Keratinocyte (primary cell): ENCODE data around the gene CDC42. TPM values are rescaled to one million over a fixed set of nuclear protein-coding genes. Genes with fewer than 3 reads are reported as not detected.

ENCODE experiments used
- DNase-seq: peaks from one replicate; pipeline ENCODE4 v3.0.0-alpha.2; 2011; ENCODE audit warnings: low read depth, missing footprints, low spot score
- FAIRE-seq: peaks from 2 replicates; lab custom pipeline; 2011; peaks lifted over from hg19 to GRCh38; lab: Jason Lieb, UNC
- H2AFZ ChIP-seq: 2 replicates; pipeline ENCODE4 v1.6.0; 2012; ENCODE audit warnings: low read length, control low read depth, inconsistent platforms; ENCODE audit not compliant: control insufficient read depth
- H3K27ac ChIP-seq: 2 replicates; pipeline ENCODE4 v1.5.1; 2011; ENCODE audit warnings: low read length; ENCODE audit not compliant: control insufficient read depth, insufficient read depth
- H3K27me3 ChIP-seq: 3 replicates; pipeline ENCODE4 v1.6.0; 2011; ENCODE audit warnings: low read length; ENCODE audit not compliant: control insufficient read depth, insufficient read depth; ENCODE audit errors: extremely low read depth
- H3K36me3 ChIP-seq, 2 experiments: 2 replicates in 1 of 2; 3 replicates in 1 of 2; pipeline ENCODE4 v1.5.1; 2011; ENCODE audit warnings: low read length in 2 of 2, mild to moderate bottlenecking in 1 of 2; ENCODE audit not compliant: control insufficient read depth in 2 of 2, insufficient read depth in 2 of 2; ENCODE audit errors: extremely low read depth in 1 of 2
- H3K4me1 ChIP-seq: 3 replicates; pipeline ENCODE4 v1.5.1; 2011; ENCODE audit warnings: low read length; ENCODE audit not compliant: control insufficient read depth, insufficient read depth; ENCODE audit errors: extremely low read depth
- H3K4me2 ChIP-seq: 3 replicates; pipeline ENCODE4 v1.6.0; 2011; ENCODE audit warnings: low read depth, low read length; ENCODE audit not compliant: control insufficient read depth, insufficient read depth; ENCODE audit errors: extremely low read depth
- H3K4me3 ChIP-seq, 3 experiments: fragments of 200-600 bp in 1 of 3; sonication (generic) in 1 of 3; 2 replicates in 2 of 3; 3 replicates in 1 of 3; pipeline ENCODE4 v1.5.1; 2011 to 2016; ENCODE audit warnings: low read length in 3 of 3, mild to moderate bottlenecking in 3 of 3, control low read depth in 2 of 3, inconsistent platforms in 1 of 3, low read depth in 1 of 3, mixed read lengths in 1 of 3, mixed run types in 1 of 3, moderate library complexity in 1 of 3; ENCODE audit not compliant: control insufficient read depth in 2 of 3, insufficient read depth in 2 of 3; ENCODE audit errors: extremely low read depth in 1 of 3
- H3K79me2 ChIP-seq: 2 replicates; pipeline ENCODE4 v1.6.0; 2012; ENCODE audit warnings: low read length; ENCODE audit not compliant: control insufficient read depth, insufficient read depth
- H3K9ac ChIP-seq: 3 replicates; pipeline ENCODE4 v1.6.0; 2011; ENCODE audit warnings: low read length; ENCODE audit not compliant: control insufficient read depth, insufficient read depth; ENCODE audit errors: extremely low read depth
- H3K9me1 ChIP-seq: 3 replicates; pipeline ENCODE4 v1.6.0; 2011; ENCODE audit warnings: low read length; ENCODE audit not compliant: control insufficient read depth, insufficient read depth; ENCODE audit errors: extremely low read depth
- H3K9me3 ChIP-seq: 2 replicates; pipeline ENCODE4 v1.5.1; 2012; ENCODE audit warnings: low read depth, low read length; ENCODE audit not compliant: control insufficient read depth
- H4K20me1 ChIP-seq: 3 replicates; pipeline ENCODE4 v1.6.0; 2011; ENCODE audit warnings: low read length; ENCODE audit not compliant: control insufficient read depth, insufficient read depth; ENCODE audit errors: extremely low read depth
- EZH2 ChIP-seq: IDR thresholded peaks from one replicate; pipeline ENCODE4 v1.6.1; 2012; ENCODE audit warnings: inconsistent platforms, mild to moderate bottlenecking, low read length, moderate library complexity
- dilution Hi-C: fragments of 300-500 bp; cut with MboI; formaldehyde crosslinking; loops from one replicate; pipeline ENCODE4 v1.7.0; 2020; ENCODE audit warnings: low sequenced_read_pairs; ENCODE audit not compliant: extremely low pct_ligation_motif_present
- polyA plus RNA-seq, 5 experiments: library from polyadenylated mRNA; depleted of rRNA in 3 of 5; stranded (reverse) in 3 of 5; stranded (forward) in 1 of 5; unstranded in 1 of 5; fragments of >200 nt; gene quantifications; 1 replicate in 1 of 5; 2 replicates in 3 of 5; 3 replicates in 1 of 5; pipeline versions ENCODE4 v1.2.1 to v1.2.3, GENCODE V29; 2011 to 2012; ENCODE audit warnings: missing spikeins in 2 of 5, low read depth in 1 of 5, low replicate concordance in 1 of 5
- TF ChIP-seq, protein P1 (sequence below), 3 experiments: IDR thresholded peaks in 1 of 3; conservative IDR thresholded peaks in 1 of 3; optimal IDR thresholded peaks in 1 of 3; 2 replicates in 2 of 3; 3 replicates in 1 of 3; pipeline versions ENCODE3 to v1.5.1; 2011; ENCODE audit warnings: low read length in 3 of 3, mild to moderate bottlenecking in 3 of 3, moderate library complexity in 2 of 3, control low read depth in 1 of 3, inconsistent platforms in 1 of 3; ENCODE audit not compliant: insufficient read depth in 2 of 3; ENCODE audit errors: extremely low read depth in 1 of 3

Gene CDC42
- polyA plus RNA-seq, 1 donor (not counting 4 experiments of a cell fraction or from before 2014, with no cell fraction given), result 499 TPM

- Histone ChIP-seq H3K36me3 (no peaks in the 10 kb centered on the region), H4K20me1 (peaks cover 2% of the 10 kb centered on the region), H3K9me3 (no peaks in the 10 kb centered on the region), H3K79me2 (no peaks in the 10 kb centered on the region), H3K4me1 (peaks cover 26% of the 10 kb centered on the region), H3K9ac (no peak overlapping the region), H2AFZ (no peak overlapping the region), H3K4me2 (no peak overlapping the region), H3K9me1 (no peaks in the 10 kb centered on the region), H3K4me3 (no peak overlapping the region), H3K27me3 (peaks cover 24% of the 10 kb centered on the region), H3K27ac (no peak overlapping the region)
- no peak for DNase-seq
- dilution Hi-C loops, result no loop called here
- no peak for TF ChIP-seq EZH2
- TF ChIP-seq, protein P1, sequence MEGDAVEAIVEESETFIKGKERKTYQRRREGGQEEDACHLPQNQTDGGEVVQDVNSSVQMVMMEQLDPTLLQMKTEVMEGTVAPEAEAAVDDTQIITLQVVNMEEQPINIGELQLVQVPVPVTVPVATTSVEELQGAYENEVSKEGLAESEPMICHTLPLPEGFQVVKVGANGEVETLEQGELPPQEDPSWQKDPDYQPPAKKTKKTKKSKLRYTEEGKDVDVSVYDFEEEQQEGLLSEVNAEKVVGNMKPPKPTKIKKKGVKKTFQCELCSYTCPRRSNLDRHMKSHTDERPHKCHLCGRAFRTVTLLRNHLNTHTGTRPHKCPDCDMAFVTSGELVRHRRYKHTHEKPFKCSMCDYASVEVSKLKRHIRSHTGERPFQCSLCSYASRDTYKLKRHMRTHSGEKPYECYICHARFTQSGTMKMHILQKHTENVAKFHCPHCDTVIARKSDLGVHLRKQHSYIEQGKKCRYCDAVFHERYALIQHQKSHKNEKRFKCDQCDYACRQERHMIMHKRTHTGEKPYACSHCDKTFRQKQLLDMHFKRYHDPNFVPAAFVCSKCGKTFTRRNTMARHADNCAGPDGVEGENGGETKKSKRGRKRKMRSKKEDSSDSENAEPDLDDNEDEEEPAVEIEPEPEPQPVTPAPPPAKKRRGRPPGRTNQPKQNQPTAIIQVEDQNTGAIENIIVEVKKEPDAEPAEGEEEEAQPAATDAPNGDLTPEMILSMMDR (optimal IDR thresholded peaks at IDR 0.05 in 1 of 3, IDR thresholded peaks at IDR 0.05 in 1 of 3, conservative IDR thresholded peaks at IDR 0.05 in 1 of 3; ENCODE audit: extremely low read depth in 1 of 3, insufficient read depth in 2 of 3, low read length in 3 of 3), result no peak
- FAIRE-seq, result no peak
Measured at GRCh38 chr1:22133247-22133930, 80.9 kb downstream of the CDC42 start.

DNA sequence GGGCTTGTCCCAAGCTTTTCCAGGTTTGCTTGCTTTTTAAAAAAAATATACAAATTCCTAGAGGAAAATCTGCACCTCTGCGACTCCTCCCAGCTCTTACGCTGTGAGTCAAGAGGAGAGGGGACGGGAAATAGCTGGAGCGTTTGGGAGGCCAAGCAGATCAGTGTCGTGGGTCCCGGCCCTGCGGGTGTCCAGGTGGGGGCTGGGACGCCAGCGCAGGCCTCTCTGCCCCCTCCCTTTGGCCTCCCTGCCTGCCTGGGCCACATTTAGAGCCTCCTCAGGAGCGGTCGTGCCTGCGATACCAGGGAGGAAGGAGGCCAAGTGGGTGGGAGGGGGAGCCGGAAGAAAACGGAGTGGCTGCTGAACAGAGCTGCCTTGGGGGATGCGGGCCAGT is 81.4 kb downstream of the CDC42 start:
- H3K27ac ChIP-seq, result no peak overlapping the region
- H3K4me2 ChIP-seq, result no peak overlapping the region
- no peaks in the 10 kb centered on the region for H3K79me2 ChIP-seq
- no peak overlapping the region for H3K4me3 ChIP-seq
- H3K9me1 ChIP-seq, result no peaks in the 10 kb centered on the region
- peaks cover 32% of the 10 kb centered on the region for H3K4me1 ChIP-seq
- H3K9me3 ChIP-seq, result no peaks in the 10 kb centered on the region
- dilution Hi-C loops, result no loop called here
- FAIRE-seq (no peak), DNase-seq (no peak)
- H3K36me3 ChIP-seq, result no peaks in the 10 kb centered on the region
- no peak overlapping the region for H2AFZ ChIP-seq
- H3K9ac ChIP-seq, result no peak overlapping the region
- TF ChIP-seq, protein P1 (optimal IDR thresholded peaks at IDR 0.05 in 1 of 3, IDR thresholded peaks at IDR 0.05 in 1 of 3, conservative IDR thresholded peaks at IDR 0.05 in 1 of 3; ENCODE audit: extremely low read depth in 1 of 3, insufficient read depth in 2 of 3, low read length in 3 of 3), result no peak
- TF ChIP-seq EZH2, result no peak
- peaks cover 2% of the 10 kb centered on the region for H4K20me1 ChIP-seq
- peaks cover 24% of the 10 kb centered on the region for H3K27me3 ChIP-seq
